SIG-M5 (cell line): ENCODE measurements around the gene TANGO2.

ENCODE experiments used
- DNase-seq: peaks from one replicate; lab custom pipeline; 2025; lab: John Stamatoyannopoulos, UW

TANGO2 gene

GRCh38 chr22:20043057-20043996 is 22.4 kb downstream of the TANGO2 start:
- DNase-seq = no peak

GRCh38 chr22:20043997-20044342 is 23.1 kb downstream of the TANGO2 start:
- DNase-seq = no peak

- DNase-seq = no peak
These were observed 23.7 kb downstream of the TANGO2 start for GRCh38 chr22:20044495-20045151.

- no peak for DNase-seq
These were observed 25.8 kb downstream of the TANGO2 start for GRCh38 chr22:20046730-20047129.

GRCh38 chr22:20051927-20052308 is 31.0 kb downstream of the TANGO2 start:
- DNase-seq = no peak

- DNase-seq = no peak
These were observed 31.7 kb downstream of the TANGO2 start for GRCh38 chr22:20052309-20053259.

GRCh38 chr22:20053407-20054033 is 32.6 kb downstream of the TANGO2 start:
- DNase-seq = no peak

- no peak for DNase-seq
These were observed 33.1 kb downstream of the TANGO2 start for GRCh38 chr22:20054034-20054427.

GRCh38 chr22:20054485-20054884 is 33.6 kb downstream of the TANGO2 start:
- no peak for DNase-seq

GRCh38 chr22:20055144-20055543 is 34.2 kb downstream of the TANGO2 start:
- no peak for DNase-seq

- no peak for DNase-seq
These were observed 34.7 kb downstream of the TANGO2 start for GRCh38 chr22:20055654-20056053.

- DNase-seq = no peak
These were observed 35.3 kb downstream of the TANGO2 start for GRCh38 chr22:20056161-20056560.

GRCh38 chr22:20056696-20057386 is 35.9 kb downstream of the TANGO2 start:
- DNase-seq = no peak

GRCh38 chr22:20057596-20058268 is 36.8 kb downstream of the TANGO2 start:
- DNase-seq = no peak

GRCh38 chr22:20058989-20059770 is 38.3 kb downstream of the TANGO2 start:
- no peak for DNase-seq

- no peak for DNase-seq
These were observed 40.0 kb downstream of the TANGO2 start for GRCh38 chr22:20060700-20061480.

- DNase-seq = no peak
These were observed 40.6 kb downstream of the TANGO2 start for GRCh38 chr22:20061481-20061861.

GRCh38 chr22:20062043-20062765 is 41.3 kb downstream of the TANGO2 start:
- no peak for DNase-seq

GRCh38 chr22:20062766-20063083 is 41.8 kb downstream of the TANGO2 start:
- DNase-seq = no peak
